Motor neuron (in vitro differentiated cells): Measurements from ENCODE around the gene C12orf75. TPM values are rescaled to one million over a fixed set of nuclear protein-coding genes. Genes with fewer than 3 reads are reported as not detected.

Experiments used
- ATAC-seq, 8 experiments: fragments of 200-7000 bp; cut with Tn5 transposase; replicated peaks in 6 of 8; 2 replicates each; pipeline ENCODE4 v1.8.0; 2021; ENCODE audit warnings: mild to moderate bottlenecking in 8 of 8, moderate library complexity in 8 of 8
- H3K27ac ChIP-seq, 2 donors: fragments of 250-450 bp; sonication (Bioruptor Pico); 2 replicates each; pipeline ENCODE4 v1.9.0; 2021; ENCODE audit warnings: antibody characterized with exemption in 2 of 2, mild to moderate bottlenecking in 2 of 2, moderate library complexity in 1 of 2
- H3K4me1 ChIP-seq, 2 donors: fragments of 250-450 bp; sonication (Bioruptor Pico); replicated peaks in 1 of 2; 2 replicates each; pipeline ENCODE4 v1.6.1; 2021; ENCODE audit warnings: antibody characterized with exemption in 2 of 2, mild to moderate bottlenecking in 2 of 2, moderate library complexity in 1 of 2
- H3K4me3 ChIP-seq, 5 donors: fragments of 250-450 bp; sonication (Bioruptor Pico); 2 replicates each; pipeline ENCODE4 v1.9.0; 2021; ENCODE audit warnings: antibody characterized with exemption in 5 of 5, mild to moderate bottlenecking in 5 of 5, moderate library complexity in 4 of 5
- WGBS, 10 experiments: fragments of 450-650 bp; shearing (Covaris generic); methylation state at CpG; one replicate each; pipeline ENCODE4 v1.0.0; 2022; 5-methylcytosine and 5-hydroxymethylcytosine counted together
- in situ Hi-C, 9 experiments: fragments of 400-800 bp; cut with MboI; loops; one replicate each; pipeline ENCODE4 v1.15.0; 2021; ENCODE audit warnings: low sequenced_read_pairs in 9 of 9, low pct_unique_long_range_greater_than_20kb in 2 of 9; ENCODE audit not compliant: unreplicated experiment in 9 of 9
- total RNA-seq, 8 experiments: library from RNA; unstranded; fragments of 300-600 nt; gene quantifications; 2 replicates each; pipeline versions ENCODE4 v1.2.3 to v1.2.4, GENCODE V29; 2022

C12orf75 gene
- total RNA-seq, 8 experiments from 2014 or later, result 5.1 to 55.8 (median 17.8) TPM

DNA sequence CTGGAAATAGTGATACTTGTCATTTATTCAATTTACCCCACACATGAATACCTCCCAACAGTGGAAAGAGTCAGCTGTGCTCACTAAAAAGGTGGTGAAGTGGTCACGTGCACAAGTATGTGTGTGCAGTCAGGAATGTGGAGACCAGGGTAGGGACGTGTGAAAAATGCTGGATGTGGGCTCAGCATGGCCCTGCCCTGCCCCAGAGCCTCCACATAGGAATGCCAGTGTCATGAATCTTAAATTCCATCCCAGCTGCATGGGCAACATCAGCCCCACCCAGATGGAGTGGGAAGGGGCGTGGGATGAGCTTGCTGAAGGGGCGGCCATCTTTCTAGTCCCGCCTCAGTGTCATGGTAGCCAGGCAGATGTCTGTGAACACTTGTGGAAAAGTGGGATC is 87.7 kb downstream of the C12orf75 start:
- Histone ChIP-seq H3K27ac (no peak overlapping the region), H3K4me1 (no peaks in the 10 kb centered on the region), H3K4me3 (no peak overlapping the region)
- in situ Hi-C loops, result loop anchor here in 6 of 9 experiments (10.0 to 25.0 kb wide), 2 partner anchors 717 to 719 kb away; partner anchors contain the start of gene NUAK1 (in 6 of the 6)
- WGBS, 10 experiments, result 40 to 89% (median 71%) methylated on average over 1 to 4 of the region's 5 CpGs; no CpG with 5 or more reads in 5 of the 10 experiments
- peak in 6 of 8 experiments; percentile 41 to 94 (median 85) for ATAC-seq

DNA sequence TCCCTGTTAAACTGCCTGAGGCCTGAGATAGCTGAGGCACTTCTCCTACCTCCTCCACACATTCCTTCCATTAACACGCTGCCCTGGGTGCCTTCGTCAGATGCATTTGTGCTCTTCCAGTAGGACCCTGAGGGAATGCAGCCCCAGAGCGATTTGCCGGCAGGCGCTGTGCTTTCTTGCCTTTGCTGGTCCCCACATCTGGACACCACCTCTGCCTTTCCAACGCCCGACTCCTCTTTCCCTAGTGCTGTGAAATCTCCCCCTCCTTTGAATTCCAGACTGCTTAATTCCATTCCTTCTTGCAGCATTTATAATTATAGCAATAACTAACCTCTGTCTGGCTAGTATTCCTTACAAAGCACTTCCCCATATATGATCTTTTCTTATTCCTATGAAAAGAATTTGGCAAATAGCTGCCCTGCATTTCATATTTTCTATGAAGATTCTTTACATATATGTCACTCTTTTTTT is 88.4 kb downstream of the C12orf75 start:
- 17 to 100% (median 82%) methylated on average over 1 to 5 of the region's 7 CpGs for WGBS, 10 experiments
- in situ Hi-C loops, result loop anchor here in 6 of 9 experiments (10.0 to 25.0 kb wide), 2 partner anchors 716 to 718 kb away; partner anchors contain the start of gene NUAK1 (in 6 of the 6)
- ATAC-seq, result peak in 2 of 8 experiments; percentile 40 to 62
- H3K27ac ChIP-seq, result no peak overlapping the region
- no peak overlapping the region for H3K4me3 ChIP-seq
- H3K4me1 ChIP-seq, result no peaks in the 10 kb centered on the region

DNA sequence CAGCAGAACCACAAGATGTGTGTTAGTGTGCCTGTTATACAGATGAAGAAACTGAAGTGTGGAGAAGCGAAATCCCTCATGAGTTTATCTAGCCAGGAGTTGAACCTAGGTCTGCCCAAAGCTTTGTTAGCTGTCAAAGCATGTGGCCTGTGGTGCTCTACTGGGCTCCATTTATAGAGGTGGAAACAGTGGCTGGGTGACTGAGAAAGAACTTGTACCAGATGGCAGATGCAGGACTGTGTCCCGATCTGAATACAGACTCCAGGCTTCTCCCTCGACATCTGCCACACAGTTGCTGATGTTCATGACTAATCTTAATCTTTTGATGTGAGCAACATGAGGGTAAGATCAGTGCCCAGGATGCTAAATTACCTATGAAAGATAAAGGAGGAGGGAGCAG is 89.1 kb downstream of the C12orf75 start:
- WGBS, 10 experiments, result 8 to 100% (median 85%) methylated on average over 1 to 3 of the region's 3 CpGs; no CpG with 5 or more reads in 6 of the 10 experiments
- Histone ChIP-seq H3K4me3 (no peak overlapping the region), H3K27ac (no peak overlapping the region), H3K4me1 (no peaks in the 10 kb centered on the region)
- in situ Hi-C loops, result loop anchor here in 7 of 9 experiments (10.0 to 25.0 kb wide), 2 partner anchors 715 to 718 kb away; partner anchors contain the start of gene NUAK1 (in 7 of the 7)
- ATAC-seq, result no peak

DNA sequence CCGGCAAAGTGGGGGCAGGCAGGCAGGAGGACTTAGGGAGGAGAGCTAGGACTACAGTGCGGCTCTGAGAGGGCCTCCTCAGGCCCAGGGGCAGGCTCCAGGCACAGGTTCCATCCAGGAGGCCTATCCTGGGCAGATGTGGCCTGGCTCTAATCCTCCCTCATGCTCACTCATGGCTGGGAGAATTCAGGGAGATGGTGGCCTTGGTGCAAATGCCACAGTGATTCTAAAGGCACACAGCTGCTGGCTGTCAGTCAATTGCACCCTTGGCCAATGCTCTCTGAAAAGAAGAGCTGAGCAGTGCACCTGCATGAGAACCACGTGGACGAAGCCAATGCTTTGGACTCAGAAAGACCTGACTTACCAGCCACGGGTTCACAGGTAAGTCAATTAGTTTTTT is 89.6 kb downstream of the C12orf75 start:
- in situ Hi-C loops, result loop anchor here in 4 of 9 experiments (10.0 to 25.0 kb wide), 2 partner anchors 715 to 717 kb away; partner anchors contain the start of gene NUAK1 (in 4 of the 4)

DNA sequence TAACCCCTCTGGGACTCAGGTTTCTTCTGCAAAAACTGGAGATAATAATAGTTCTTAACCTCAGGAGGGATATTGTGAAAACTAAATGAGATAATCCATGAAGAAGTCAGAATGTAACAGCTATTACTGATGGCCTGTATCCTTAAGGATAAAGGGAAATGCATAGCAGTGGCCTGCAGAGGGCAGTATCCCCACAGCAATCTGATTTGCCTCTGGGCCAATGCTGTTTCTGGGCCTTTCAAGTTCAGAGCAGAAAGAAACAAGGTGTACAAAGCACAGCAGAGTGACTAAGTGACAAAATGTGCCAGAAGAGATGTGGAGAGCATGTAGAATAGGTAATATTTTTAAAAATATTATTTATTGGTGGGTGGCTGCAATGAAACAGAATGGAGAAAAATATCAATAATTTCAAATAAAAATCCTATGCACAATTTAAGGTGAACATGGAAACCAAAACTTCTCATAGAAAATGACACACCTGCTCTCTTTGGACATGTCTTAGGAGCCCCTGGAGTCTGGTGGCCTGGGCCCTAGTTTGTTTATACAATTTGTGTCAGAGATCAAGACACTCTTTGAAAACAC is 90.3 kb downstream of the C12orf75 start:
- no peak overlapping the region for H3K4me3 ChIP-seq
- H3K4me1 ChIP-seq, result no peaks in the 10 kb centered on the region
- in situ Hi-C loops, result loop anchor here in 4 of 9 experiments (10.0 to 25.0 kb wide), 2 partner anchors 714 to 717 kb away; partner anchors contain the start of gene NUAK1 (in 4 of the 4)
- ATAC-seq, result peak; percentile 28 to 87 (median 78)
- no peak overlapping the region for H3K27ac ChIP-seq

More for the DNA sequence above, 89.6 kb downstream of the C12orf75 start:
- 61 to 88% (median 82%) methylated on average over 1 to 5 of the region's 5 CpGs; no CpG with 5 or more reads in 5 of the 10 experiments for WGBS, 10 experiments
- no peaks in the 10 kb centered on the region for H3K4me1 ChIP-seq
- H3K27ac ChIP-seq, result no peak overlapping the region
- no peak overlapping the region for H3K4me3 ChIP-seq
- ATAC-seq, result no peak

Other genes starting within 250 kb of the C12orf75 start
- 10 to 100 TPM in 7 of 8 experiments, 1 to 10 TPM in 1; 5.0 to 28.7 (median 16.6) TPM for gene ALDH1L2, start 246.2 kb upstream of the C12orf75 start, total RNA-seq
- 10 to 100 TPM; 29.1 to 88.6 (median 37.5) TPM for gene WASHC4, start 223.0 kb upstream of the C12orf75 start, total RNA-seq
- 10 to 100 TPM; 14.5 to 50.9 (median 19.2) TPM for gene APPL2, start 94.5 kb upstream of the C12orf75 start, total RNA-seq